Activated CD8-positive, alpha-beta memory T cell treated with anti-CD3 and anti-CD28 coated beads, Interleukin-2, amount 50 U/mL, for 24 hours (primary cell): ENCODE measurements around the gene SYCN.

Experiments used
- DNase-seq: peaks from one replicate; pipeline ENCODE4 v3.0.0-alpha.2; 2020; ENCODE audit errors: extremely low read depth

The SYCN gene

DNA sequence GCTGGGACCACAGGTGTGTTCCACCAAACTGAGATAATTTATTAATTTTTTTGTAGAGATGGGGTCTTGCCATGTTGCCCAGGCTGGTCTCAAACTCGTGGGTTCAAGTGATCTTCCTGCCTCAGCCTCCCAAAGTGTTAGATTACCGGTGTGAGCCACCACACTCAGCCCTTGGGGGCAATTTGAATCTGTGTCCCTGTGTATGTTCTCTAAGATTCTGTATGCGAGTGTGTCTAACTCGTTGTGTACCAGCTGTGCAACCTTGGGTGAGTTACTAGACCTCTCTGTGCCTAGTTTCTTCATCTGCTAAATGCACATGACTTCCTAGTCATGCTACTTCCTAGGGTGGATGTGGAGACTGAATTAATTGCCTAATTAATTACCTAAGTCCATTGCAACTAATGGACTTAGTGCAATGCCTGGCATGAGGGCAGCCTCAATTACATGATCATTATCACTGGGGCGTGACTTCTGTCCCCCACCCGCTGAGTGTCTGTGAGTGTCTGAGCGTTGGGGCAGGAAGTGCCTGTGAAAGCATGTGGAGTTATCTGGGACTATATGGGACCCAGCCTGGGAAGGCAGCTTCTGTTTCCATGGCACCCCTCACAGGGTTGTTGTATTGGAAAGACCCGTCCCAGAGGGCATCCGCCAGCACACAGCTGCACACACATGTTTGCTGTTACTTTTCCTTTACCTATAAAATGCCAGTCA, 9.1 kb downstream of the SYCN start:
- no peak for DNase-seq

DNA sequence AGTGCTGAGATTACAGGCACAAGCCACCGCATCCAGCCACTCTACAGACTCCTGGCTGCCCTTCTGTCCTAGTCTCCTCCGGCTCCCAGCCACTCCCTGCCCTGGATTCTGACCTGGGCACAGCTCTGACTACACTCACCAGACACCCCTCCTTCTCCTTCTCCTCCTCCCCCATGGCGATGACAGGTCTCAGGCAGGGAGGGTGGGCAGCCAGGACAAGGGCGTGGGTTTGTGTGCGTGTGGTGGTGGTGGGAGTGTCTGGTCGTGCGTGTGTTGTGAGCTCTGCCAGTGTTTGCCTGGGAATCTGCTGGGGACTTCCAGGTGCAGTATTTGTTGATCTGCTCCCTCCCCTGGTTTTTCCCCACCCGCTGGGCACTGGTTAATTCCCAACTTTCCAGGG, 10.3 kb downstream of the SYCN start:
- no peak for DNase-seq

DNA sequence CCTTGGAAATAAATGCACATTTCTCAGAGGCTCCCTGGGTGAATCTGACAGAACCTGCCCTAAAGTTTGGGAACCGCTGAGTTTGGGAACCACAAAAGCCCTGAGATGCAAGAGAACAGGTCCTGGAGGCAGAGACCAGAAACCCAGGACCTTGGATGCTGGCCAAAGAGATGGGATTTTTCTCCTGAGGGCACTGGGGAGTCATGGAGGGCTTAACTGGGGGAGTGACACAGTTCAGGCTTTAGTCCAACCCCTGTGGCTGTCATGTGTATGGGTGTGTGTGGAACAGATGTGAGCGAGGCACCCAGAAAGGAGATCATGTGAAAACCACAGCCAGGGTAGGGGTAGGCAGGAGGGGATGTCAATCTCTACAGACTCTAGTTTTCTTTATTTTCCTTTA, 11.2 kb downstream of the SYCN start:
- no peak for DNase-seq

DNA sequence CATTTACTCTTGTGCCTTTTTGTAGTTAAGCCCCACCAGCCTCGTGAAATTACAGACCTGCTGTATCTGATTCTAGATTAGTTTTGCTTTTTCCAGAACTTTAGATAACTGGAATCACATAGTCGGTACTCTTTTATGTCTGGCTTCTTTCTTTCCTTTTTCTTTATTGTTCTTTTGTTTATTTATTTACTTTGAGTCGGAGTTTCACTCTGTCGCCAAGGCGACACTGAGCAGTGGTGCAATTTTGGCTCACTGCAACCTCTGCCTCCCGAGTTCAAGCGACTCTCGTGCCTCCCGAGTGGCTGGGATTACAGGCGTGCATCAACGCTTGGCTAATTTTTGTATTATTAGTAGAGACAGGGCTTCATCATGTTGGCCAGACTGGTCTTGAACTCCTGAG, 13.3 kb downstream of the SYCN start:
- DNase-seq, result no peak

DNA sequence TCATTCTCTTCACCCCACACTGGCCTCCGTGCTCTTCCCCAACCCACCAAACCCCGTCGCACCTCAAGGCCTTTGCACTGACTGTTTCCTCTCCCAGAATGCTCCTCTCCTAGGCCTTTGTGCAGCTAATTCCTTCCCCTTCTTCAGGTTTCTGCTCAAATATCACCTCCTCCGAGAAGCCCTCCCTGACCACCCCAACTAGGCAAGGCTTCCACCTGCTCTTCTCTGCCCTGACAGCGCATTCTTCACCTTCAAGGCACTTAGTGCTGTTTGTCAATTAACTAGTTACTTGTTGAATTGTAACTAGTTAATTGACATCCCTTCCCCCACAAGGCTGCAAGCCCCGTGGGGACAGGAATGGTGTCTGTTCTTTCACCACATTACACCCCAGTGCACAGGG, 15.1 kb downstream of the SYCN start:
- DNase-seq, result no peak

DNA sequence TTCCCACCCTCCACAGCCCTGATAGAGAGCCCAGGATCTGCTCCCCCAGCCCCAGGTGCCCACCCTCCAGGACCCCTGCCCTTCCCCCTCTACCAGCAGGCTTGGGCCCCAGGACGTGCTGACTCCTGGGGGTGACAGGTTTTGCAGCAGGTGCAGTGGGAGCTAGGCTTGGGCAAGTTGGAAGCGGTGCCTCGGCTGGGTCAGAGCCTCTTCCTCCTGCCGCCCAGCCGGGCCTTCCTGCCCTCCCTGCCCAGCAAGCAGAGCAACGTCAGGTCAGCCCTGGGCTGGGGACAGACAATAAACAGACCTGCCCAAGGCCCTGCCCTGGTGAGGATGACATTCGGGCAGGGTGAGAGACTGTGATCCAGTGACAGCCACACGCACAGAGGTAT, 16.5 kb downstream of the SYCN start:
- DNase-seq, result no peak

DNA sequence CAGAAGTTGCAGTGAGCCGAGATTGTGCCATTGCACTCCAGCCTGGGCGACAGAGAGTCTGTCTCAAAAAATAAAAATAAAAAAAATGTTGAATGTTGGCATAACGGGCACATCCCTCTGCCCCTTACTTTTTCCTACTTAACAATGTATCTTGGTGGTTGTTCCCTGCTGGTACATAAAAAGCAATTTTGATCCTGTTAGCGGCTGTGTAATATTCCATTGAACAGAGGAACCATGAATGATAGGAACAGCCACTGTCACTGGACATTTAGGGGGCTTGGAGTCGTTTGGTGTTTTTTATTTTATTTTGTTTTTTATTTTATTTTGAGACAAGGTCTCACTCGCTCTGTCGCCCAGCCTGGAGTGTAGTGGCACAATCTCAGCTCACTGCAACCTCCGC, 17.7 kb downstream of the SYCN start:
- no peak for DNase-seq

DNA sequence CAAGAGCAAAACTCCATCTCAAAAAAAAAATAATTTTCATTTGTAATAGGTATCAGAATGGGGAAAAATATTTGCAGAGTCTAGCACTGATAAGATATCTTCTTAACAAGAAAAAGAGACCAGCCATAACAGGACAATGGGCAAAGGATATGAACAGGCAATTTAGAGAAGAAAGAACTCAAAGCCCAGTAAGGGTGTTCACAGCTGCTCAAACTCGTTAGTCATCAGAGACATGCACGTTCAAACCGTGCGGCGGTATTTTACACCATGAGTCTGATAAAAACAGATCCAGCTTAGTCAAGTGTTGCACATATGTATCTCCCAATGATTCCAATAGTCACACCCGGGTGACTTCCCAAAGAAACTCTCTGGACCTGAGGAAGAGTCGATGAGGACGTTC, 21.0 kb downstream of the SYCN start:
- DNase-seq, result no peak

DNA sequence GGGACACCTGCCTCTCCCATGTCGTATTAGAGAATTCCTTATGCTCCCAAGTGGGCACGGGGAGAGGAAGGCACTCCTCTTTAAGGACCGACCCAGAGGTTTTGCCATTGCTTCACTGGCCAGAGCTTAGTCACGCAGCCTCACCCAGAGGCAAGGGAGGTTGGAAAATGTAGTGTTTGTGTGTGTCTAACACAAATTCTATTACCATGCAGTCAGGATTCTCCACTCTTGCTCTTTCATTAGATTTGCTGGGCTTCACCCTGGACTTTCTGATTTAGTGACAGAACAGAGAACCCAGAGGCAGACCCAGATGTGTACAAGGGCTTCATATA, 21.9 kb downstream of the SYCN start:
- DNase-seq, result no peak

DNA sequence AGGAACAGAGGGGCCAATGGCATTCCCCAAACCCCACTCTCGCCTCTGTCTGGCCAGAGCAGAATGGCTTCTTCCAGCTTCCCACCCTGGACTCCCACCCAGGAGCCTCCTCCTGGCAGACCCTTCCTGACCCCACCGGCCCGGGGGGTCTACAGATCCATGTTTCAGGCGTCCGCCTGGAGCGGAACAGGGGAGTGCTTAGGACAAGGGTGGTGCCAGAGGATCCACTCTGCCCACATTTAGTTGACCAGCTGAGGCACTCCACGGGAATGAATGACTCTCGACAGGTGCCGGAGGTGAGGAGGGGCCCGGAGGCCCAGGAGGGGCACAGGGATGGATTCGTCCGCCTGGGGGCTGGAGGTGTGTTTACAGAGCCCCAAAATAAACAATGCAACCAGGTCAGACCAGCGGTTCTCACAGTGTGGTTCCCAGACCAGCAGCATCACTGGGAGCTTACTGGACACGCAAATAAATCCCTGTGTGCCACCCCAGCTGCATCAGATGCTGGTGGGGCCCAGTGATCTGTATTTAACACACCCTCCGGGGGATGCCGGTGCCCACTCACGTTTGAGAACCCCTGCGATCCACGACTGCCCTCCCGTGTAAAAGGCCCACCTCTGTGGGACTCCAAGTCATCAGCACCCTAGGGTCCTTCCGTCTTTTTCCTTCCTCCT, 22.4 kb downstream of the SYCN start:
- no peak for DNase-seq

DNA sequence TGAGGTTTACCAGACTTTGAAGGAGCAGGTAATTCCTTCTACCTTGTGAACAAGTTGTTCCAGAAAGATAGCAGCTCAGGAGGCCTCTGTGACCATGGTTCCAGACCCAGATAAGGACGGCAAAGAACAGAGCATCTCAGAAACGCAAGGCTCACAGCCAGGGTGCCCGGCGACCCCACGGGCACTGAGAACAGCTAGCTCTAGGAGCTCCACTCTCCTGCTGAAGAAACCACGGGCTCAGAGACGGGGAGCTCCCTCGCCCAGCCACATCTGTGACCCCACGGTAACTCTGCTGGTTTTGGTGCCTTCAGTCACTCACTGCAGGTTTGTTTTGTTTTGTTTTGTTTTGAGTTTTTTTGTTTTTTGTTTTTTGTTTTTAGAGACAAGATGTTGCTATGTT, 23.3 kb downstream of the SYCN start:
- DNase-seq, result no peak

DNA sequence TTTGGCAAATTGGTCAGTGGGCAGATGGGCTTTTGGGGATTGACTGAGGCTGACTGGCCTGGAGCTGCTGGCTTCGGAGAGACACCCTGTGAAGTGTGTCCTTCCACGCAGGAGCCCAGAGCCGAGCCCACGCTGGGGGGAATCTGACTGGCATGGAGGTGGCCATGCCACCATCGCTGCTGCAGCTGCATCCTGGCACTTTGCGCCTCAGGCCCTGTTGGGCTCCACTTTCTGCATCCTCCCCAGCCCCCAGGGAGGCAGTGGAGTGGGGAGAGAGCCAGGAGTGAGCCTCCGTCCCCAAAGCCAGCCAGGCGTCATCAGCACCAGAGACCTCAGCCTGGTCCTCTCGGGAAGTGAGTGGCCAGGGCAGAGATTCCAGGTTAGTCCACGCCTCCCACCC, 24.3 kb downstream of the SYCN start:
- no peak for DNase-seq

DNA sequence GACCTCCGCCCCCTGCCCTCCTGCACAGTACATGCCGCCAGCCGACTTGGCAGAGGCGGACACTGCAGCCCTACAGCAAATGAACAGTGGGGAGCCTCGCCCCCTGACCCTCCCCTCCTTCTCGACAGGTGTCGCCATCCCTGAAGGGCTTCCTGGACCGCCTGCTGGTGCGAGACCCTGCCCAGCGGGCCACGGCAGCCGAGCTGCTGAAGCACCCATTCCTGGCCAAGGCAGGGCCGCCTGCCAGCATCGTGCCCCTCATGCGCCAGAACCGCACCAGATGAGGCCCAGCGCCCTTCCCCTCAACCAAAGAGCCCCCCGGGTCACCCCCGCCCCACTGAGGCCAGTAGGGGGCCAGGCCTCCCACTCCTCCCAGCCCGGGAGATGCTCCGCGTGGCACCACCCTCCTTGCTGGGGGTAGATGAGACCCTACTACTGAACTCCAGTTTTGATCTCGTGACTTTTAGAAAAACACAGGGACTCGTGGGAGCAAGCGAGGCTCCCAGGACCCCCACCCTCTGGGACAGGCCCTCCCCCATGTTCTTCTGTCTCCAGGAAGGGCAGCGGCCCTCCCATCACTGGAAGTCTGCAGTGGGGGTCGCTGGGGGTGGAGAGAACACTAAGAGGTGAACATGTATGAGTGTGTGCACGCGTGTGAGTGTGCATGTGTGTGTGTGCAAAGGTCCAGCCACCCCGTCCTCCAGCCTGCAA, 25.6 kb downstream of the SYCN start:
- no peak for DNase-seq

DNA sequence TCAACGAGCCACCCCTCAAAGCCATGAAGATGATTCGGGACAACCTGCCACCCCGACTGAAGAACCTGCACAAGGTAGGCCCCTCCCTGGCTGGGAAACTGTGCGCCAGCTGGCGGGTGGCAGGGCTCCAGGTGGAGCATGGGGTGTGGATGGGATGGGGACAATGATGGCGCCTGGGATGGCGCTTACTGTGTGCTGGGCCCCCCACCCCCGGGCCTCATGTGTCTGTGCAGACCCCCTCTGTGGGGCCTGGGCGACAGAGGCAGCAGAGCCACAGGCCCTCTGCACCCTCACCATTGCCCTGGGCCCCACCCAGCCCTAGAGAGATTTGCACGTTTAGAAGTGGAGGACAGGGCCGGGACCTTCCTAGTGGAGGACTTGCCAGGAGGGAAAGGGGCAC, 26.3 kb downstream of the SYCN start:
- no peak for DNase-seq

DNA sequence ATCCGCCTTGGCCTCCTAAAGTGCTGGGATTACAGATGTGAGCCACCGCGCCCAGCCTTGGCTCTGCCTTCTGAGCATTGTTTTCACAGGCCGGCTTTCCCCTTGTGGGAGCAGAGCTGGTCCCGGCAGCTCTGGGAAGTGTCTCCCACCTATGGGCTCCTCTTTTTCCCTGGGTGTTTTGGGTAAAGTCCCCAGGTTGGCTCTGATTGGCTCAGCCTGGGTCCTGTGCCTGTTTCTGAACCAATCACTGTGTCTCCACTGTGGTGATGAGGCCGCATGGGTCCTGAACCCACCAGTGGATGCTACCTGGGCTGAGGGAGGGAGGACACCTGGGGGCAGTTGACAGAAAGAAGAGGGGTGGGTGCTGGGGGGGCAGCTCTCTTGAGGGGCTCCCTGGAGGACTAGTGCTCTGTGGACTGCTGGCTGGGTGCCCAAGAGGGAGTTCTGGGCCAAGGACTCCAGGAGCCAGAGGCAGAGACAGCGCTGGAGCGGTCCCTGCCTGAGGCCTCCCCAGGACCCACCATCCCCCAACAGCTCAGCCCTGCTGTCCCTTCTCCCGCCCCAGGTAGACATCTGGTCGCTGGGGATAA, 26.9 kb downstream of the SYCN start:
- no peak for DNase-seq

DNA sequence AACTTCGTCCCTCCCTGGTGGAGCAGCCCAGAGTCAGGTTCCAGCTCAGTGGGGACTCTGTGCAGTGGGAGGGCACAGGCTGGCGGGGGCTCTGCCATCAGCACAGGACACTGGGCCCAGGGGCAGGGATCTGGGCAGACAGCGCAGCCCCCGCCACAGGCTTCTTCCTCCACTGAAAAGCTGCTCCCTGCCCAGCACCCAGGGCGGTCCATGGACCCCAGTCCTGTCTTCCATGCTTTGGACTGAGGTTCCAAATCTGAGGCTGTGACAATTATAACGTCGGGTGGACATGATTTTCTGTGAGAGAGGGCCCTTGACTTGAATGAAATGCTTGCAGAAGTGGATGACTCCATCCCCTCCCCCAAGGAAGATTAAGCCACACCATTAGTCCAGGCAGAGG, 28.5 kb downstream of the SYCN start:
- no peak for DNase-seq

DNA sequence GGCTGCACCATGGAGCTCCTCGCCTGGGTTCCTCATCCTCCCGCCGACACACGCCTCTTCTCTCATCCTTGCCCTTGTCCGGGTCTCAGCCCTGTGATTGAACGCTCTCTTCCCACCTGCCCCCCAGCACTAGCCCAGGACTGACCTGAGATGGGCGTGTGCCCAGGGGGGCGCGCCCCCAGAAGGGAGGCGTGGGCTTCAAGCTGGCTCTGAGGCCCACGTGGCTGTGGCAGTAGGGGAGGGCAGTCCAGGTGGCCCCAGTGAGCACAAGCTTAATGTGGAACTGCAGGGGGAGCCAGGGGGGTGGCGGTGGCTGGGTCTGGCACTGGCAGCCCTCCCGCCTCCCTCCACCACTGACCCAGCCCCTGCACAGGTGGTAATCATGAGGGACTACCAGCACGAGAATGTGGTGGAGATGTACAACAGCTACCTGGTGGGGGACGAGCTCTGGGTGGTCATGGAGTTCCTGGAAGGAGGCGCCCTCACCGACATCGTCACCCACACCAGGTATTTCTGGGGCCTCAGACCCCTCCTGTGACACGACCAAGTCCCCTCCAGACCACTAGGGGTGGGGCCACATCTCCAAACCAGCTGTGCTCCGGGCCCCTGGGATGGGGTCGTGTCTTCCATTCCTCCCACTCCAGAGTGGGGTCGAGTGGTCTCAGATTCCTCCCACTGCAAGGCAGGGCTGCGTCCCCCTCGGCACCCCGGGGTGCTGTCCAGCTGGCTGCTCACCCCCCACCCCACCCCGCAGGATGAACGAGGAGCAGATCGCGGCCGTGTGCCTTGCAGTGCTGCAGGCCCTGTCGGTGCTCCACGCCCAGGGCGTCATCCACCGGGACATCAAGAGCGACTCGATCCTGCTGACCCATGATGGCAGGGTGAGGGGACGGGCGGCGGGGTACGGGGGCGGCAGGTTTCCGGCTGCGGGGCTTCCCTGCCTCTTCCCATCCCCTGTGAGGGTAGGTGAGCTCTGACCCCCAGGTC, 29.2 kb downstream of the SYCN start:
- DNase-seq, result no peak

DNA sequence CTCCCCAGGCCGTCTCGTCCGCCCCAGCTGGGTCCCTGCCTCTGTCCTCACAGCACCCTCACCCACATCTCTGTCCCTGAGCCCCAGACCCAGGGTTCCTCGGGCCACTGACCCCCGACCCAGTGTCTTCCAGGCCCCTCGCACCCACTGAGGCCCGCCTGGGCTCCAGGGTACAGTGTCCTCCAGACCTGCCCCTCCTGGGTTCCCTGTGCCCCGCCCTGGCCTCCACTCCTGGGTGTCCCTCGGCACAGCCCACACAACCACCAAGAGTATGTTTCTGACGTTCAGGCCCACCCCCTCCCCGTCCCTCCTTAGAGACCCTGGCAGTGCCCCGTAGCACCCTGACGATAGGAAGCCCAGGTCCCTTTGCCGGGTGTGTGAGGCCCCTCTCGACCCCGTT, 29.9 kb downstream of the SYCN start:
- no peak for DNase-seq

DNA sequence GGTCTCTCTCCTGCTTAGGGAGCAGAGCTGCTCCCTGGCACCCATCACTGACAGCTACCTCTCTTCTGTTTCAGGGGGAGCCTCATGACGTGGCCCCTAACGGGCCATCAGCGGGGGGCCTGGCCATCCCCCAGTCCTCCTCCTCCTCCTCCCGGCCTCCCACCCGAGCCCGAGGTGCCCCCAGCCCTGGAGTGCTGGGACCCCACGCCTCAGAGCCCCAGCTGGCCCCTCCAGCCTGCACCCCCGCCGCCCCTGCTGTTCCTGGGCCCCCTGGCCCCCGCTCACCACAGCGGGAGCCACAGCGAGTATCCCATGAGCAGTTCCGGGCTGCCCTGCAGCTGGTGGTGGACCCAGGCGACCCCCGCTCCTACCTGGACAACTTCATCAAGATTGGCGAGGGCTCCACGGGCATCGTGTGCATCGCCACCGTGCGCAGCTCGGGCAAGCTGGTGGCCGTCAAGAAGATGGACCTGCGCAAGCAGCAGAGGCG, 30.5 kb downstream of the SYCN start:
- DNase-seq, result no peak

DNA sequence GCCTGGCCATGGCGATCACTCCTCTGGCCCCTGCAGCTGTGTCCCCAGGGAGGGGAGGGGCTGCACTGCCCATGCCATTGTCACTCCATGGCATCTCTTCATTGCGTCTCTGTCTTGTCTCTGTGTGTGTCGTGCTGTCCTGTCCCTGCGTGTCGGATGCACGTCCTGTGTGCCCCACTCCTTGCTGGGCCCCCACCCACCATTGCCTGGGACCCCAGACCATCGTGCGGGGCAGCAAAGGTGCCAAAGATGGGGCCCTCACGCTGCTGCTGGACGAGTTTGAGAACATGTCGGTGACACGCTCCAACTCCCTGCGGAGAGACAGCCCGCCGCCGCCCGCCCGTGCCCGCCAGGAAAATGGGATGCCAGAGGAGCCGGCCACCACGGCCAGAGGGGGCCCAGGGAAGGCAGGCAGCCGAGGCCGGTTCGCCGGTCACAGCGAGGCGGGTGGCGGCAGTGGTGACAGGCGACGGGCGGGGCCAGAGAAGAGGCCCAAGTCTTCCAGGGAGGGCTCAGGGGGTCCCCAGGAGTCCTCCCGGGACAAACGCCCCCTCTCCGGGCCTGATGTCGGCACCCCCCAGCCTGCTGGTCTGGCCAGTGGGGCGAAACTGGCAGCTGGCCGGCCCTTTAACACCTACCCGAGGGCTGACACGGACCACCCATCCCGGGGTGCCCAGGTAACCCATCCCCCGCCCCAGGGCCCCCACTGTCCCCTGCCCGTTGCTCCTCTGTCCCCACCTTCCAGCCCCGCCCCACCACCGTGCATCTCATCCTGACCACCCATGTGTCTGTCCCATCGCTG, 31.2 kb downstream of the SYCN start:
- no peak for DNase-seq
